Activated naive CD8-positive, alpha-beta T cell treated with anti-CD3 and anti-CD28 coated beads, Interleukin-2, amount 10 ng/mL, durations not matched to agents 7 days and 5 days (primary cell): ENCODE measurements around the gene EPB41L2. TPM values are rescaled to one million over a fixed set of nuclear protein-coding genes. Genes with fewer than 3 reads are reported as not detected.

Source experiments
- ATAC-seq: fragments of 150-1000 bp; cut with Tn5 transposase; one replicate; pipeline ENCODE4 v1.10.0; 2021; ENCODE audit warnings: low read depth, moderate library complexity
- POLR2A ChIA-PET: fragments of 350-600 bp; sonication (Branson Sonifier 250); formaldehyde crosslinking; loops from one replicate; lab custom pipeline; 2021; ENCODE audit warnings: antibody characterized with exemption; lab: Charles Lee
- DNase-seq: peaks from one replicate; pipeline ENCODE4 v3.0.0; 2021
- H3K27ac Mint-ChIP-seq: one replicate; pipeline ENCODE4 v1.8.0; 2022; ENCODE audit warnings: mild to moderate bottlenecking, mixed read lengths
- H3K27me3 Mint-ChIP-seq: one replicate; pipeline ENCODE4 v1.8.0; 2022; ENCODE audit warnings: mild to moderate bottlenecking, moderate library complexity, mixed read lengths
- H3K36me3 Mint-ChIP-seq: one replicate; pipeline ENCODE4 v1.8.0; 2021; ENCODE audit warnings: mild to moderate bottlenecking, mixed read lengths
- H3K4me1 Mint-ChIP-seq: one replicate; pipeline ENCODE4 v1.8.0; 2021; ENCODE audit warnings: mixed read lengths
- H3K4me3 Mint-ChIP-seq: one replicate; pipeline ENCODE4 v1.8.0; 2022; ENCODE audit warnings: mild to moderate bottlenecking, moderate library complexity, mixed read lengths
- H3K9me3 Mint-ChIP-seq: one replicate; pipeline ENCODE4 v1.8.0; 2021; ENCODE audit warnings: mixed read lengths
- total RNA-seq, 2 experiments: library from RNA; stranded (reverse); gene quantifications; one replicate each; pipeline ENCODE4 v1.2.3, GENCODE V29; 2021

The EPB41L2 gene
- total RNA-seq, 2 experiments from 2014 or later: 21.6 to 25.4 TPM

GRCh38 chr6:130982135-130982534, 80.9 kb downstream of the EPB41L2 start:
- peaks cover 7% of the 10 kb centered on the region for H3K36me3 Mint-ChIP-seq
- H3K4me3 Mint-ChIP-seq: no peak overlapping the region
- no peaks in the 10 kb centered on the region for H3K27me3 Mint-ChIP-seq
- H3K4me1 Mint-ChIP-seq: peaks cover 3% of the 10 kb centered on the region
- no peak overlapping the region for H3K27ac Mint-ChIP-seq
- POLR2A ChIA-PET: no interaction called here
- DNase-seq (no peak), ATAC-seq (no peak)
- H3K9me3 Mint-ChIP-seq: peaks cover 15% of the 10 kb centered on the region

DNA sequence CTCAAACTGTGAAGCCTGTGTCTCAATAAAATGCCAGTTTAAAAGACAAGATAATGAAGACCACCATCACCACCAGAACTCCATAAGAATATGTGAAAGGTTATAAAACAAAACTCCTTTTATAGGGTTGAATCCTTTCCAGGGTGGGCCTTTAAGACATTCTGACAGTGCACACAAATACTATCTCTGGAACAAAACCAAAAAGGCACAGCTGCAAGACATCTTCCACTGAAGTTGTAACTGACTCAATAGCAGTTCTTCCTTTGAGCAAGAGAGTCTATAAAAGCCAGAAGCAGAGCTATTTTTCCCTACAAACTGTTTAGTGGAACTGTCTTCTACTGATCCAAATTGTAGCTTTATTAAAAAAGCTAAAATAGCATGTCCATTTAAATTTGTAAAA, 81.6 kb downstream of the EPB41L2 start:
- peaks cover 13% of the 10 kb centered on the region for H3K9me3 Mint-ChIP-seq
- DNase-seq: no peak
- no peak overlapping the region for H3K27ac Mint-ChIP-seq
- peaks cover 3% of the 10 kb centered on the region for H3K4me1 Mint-ChIP-seq
- ATAC-seq: no peak
- H3K27me3 Mint-ChIP-seq: no peaks in the 10 kb centered on the region
- no peak overlapping the region for H3K4me3 Mint-ChIP-seq
- POLR2A ChIA-PET: no interaction called here
- H3K36me3 Mint-ChIP-seq: peaks cover 7% of the 10 kb centered on the region

- Mint-ChIP-seq H3K36me3 (peaks cover 7% of the 10 kb centered on the region), H3K27me3 (no peaks in the 10 kb centered on the region), H3K27ac (peak overlapping the region; percentile 20), H3K4me3 (no peak overlapping the region), H3K4me1 (peaks cover 3% of the 10 kb centered on the region), H3K9me3 (peaks cover 12% of the 10 kb centered on the region)
- POLR2A ChIA-PET: no interaction called here
- no peak for ATAC-seq
- DNase-seq: no peak
Observed at GRCh38 chr6:130980310-130981032, 82.6 kb downstream of the EPB41L2 start.

GRCh38 chr6:130978660-130979396, 84.2 kb downstream of the EPB41L2 start:
- Mint-ChIP-seq H3K4me1 (peaks cover 3% of the 10 kb centered on the region), H3K27me3 (no peaks in the 10 kb centered on the region), H3K36me3 (no peaks in the 10 kb centered on the region), H3K4me3 (no peak overlapping the region), H3K27ac (no peak overlapping the region), H3K9me3 (no peaks in the 10 kb centered on the region)
- DNase-seq (no peak), ATAC-seq (no peak)
- POLR2A ChIA-PET: no interaction called here

- H3K4me1 Mint-ChIP-seq: peaks cover 3% of the 10 kb centered on the region
- DNase-seq (no peak), ATAC-seq (no peak)
- no peak overlapping the region for H3K4me3 Mint-ChIP-seq
- no peak overlapping the region for H3K27ac Mint-ChIP-seq
- H3K27me3 Mint-ChIP-seq: no peaks in the 10 kb centered on the region
- POLR2A ChIA-PET: no interaction called here
- H3K9me3 Mint-ChIP-seq: peaks cover 3% of the 10 kb centered on the region
- peaks cover 3% of the 10 kb centered on the region for H3K36me3 Mint-ChIP-seq
Observed at GRCh38 chr6:130978180-130978579, 84.9 kb downstream of the EPB41L2 start.

GRCh38 chr6:130975325-130975724, 87.7 kb downstream of the EPB41L2 start:
- ATAC-seq (no peak), DNase-seq (no peak)
- Mint-ChIP-seq H3K27ac (no peak overlapping the region), H3K4me3 (no peak overlapping the region), H3K9me3 (peaks cover 3% of the 10 kb centered on the region), H3K36me3 (peaks cover 3% of the 10 kb centered on the region), H3K27me3 (no peaks in the 10 kb centered on the region), H3K4me1 (peaks cover 3% of the 10 kb centered on the region)
- POLR2A ChIA-PET: no interaction called here

DNA sequence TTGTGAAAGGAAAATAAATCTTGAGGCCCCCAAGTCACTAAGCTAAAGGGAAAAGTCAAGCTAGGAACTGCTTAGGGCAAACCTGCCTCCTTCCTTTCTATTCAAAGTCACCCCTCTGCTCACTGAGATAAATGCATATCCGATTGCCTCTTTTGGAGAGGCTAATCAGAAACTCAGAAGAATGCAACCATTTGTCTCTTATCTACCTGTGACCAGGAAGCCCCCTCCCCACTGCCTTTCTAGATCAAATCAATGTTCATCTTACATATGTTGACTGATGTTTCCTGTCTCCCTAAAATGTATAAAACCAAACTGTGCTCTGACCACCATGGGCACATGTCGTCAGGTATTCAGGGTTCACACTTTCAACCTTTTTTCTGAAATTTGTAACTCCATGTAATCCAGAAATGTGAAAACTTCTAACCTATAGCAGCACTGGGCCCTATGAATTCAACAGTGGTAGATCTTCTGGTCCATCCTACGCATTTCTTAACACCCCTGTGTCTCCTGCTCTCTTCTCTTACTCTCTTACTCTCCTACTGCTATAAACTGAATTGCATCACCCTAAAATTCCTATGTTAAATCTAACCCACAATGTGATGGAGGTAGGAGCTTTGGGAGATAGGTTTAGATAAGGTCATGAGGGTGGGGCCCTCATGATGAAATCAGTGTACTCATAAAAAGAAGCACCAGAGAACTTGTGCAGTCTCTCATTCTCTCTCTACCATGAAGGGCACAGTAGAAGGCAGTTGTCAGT, 89.3 kb downstream of the EPB41L2 start:
- Mint-ChIP-seq H3K36me3 (peaks cover 3% of the 10 kb centered on the region), H3K27me3 (no peaks in the 10 kb centered on the region), H3K4me3 (no peak overlapping the region), H3K27ac (no peak overlapping the region), H3K4me1 (no peaks in the 10 kb centered on the region), H3K9me3 (peaks cover 3% of the 10 kb centered on the region)
- POLR2A ChIA-PET: no interaction called here
- DNase-seq: no peak
- ATAC-seq: no peak

GRCh38 chr6:130971504-130971903, 91.5 kb downstream of the EPB41L2 start:
- POLR2A ChIA-PET: no interaction called here
- H3K9me3 Mint-ChIP-seq: peaks cover 3% of the 10 kb centered on the region

DNA sequence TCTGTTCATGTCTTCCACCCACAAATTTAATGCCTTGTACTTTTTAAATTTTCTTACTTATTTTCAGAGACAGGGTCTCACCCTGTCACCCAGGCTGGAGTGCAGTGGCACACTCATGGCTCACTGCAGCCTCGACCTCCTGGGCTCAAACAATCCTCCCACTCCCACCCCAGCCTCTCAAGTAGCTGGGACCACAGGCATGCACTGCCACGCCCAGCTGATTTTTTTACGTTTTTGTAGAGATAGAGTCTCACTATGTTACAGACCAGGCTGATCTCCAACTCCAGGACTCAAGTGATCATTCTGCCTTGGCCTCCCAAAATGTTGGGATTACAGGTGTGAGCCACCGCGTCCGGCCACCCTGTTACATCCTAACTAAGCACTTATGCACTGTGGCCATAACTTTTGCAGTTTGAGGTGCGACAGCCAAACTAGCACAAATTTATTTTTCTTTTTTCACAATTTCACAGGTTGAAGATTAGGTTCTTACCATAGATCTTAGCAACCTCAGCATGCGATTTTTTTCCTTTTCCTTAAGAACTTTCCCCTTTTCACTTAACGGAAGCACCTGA, 92.1 kb downstream of the EPB41L2 start:
- no peaks in the 10 kb centered on the region for H3K4me1 Mint-ChIP-seq
- no peak for DNase-seq

More at GRCh38 chr6:130971504-130971903, 91.5 kb downstream of the EPB41L2 start:
- no peaks in the 10 kb centered on the region for H3K27me3 Mint-ChIP-seq
- H3K27ac Mint-ChIP-seq: no peak overlapping the region
- no peak overlapping the region for H3K4me3 Mint-ChIP-seq
- ATAC-seq: no peak
- peaks cover 3% of the 10 kb centered on the region for H3K36me3 Mint-ChIP-seq
- DNase-seq: no peak
- H3K4me1 Mint-ChIP-seq: no peaks in the 10 kb centered on the region

DNA sequence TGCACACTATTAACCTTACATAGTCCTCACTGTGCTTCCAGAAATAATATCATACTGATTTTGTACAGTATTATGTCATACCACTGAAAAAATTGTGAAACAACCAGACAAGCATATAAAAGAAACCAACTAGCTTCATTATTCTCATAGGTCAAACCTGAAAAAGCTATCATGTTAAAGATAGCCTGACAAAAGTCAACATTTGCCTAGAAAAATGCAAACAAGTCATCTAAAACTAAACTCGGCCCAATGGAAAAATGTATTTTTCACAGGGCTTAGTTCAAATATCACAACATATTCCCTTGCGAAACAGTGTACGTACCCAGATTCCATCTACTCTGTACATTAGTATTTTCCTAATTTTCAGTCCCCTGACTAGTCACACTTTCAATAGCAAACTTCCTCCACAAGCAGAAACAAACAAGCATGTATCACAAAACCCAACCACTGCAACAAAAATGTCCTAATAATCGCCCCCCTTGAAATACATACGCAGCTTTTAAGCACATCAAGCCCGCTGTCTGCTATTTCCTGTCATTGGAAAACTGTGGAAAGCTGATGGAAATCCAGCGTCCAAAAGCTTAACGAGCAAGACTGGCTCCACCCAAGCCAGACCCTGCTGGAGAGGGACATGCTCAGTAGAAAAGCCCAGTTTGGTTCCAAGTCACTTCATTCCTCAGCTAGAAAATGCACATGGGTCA, 93.1 kb downstream of the EPB41L2 start:
- Mint-ChIP-seq H3K4me1 (no peaks in the 10 kb centered on the region), H3K36me3 (peaks cover 3% of the 10 kb centered on the region), H3K4me3 (no peak overlapping the region), H3K27me3 (no peaks in the 10 kb centered on the region), H3K27ac (no peak overlapping the region), H3K9me3 (peaks cover 3% of the 10 kb centered on the region)
- DNase-seq (no peak), ATAC-seq (no peak)
- POLR2A ChIA-PET: no interaction called here

More for the DNA sequence above, 92.1 kb downstream of the EPB41L2 start:
- H3K4me3 Mint-ChIP-seq: no peak overlapping the region
- ATAC-seq: no peak
- H3K9me3 Mint-ChIP-seq: peaks cover 3% of the 10 kb centered on the region
- no peaks in the 10 kb centered on the region for H3K27me3 Mint-ChIP-seq
- peaks cover 3% of the 10 kb centered on the region for H3K36me3 Mint-ChIP-seq
- no peak overlapping the region for H3K27ac Mint-ChIP-seq
- POLR2A ChIA-PET: no interaction called here

DNA sequence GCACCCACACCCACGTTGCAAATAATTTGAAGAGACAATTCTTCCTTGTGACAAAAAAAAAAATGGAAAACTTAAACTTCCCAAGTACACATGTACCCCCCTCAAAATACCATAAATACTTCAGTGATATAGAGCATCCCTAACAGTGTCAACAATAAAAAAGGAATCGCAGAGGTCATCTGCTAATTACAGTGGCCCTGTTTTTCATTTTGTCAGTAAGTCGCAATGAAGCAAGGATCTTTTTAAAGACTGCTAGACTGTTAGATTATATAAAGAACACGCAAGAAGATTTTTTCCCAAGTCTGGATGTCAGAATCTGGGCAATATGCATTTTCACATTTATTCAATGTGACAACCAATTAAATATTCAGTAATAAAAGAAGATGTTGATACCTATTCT, 93.9 kb downstream of the EPB41L2 start:
- Mint-ChIP-seq H3K27ac (no peak overlapping the region), H3K9me3 (peaks cover 3% of the 10 kb centered on the region)
- POLR2A ChIA-PET: no interaction called here

GRCh38 chr6:130968476-130968875, 94.6 kb downstream of the EPB41L2 start:
- DNase-seq (no peak), ATAC-seq (no peak)
- Mint-ChIP-seq H3K4me1 (no peaks in the 10 kb centered on the region), H3K27me3 (no peaks in the 10 kb centered on the region), H3K36me3 (peaks cover under 1% of the 10 kb centered on the region), H3K27ac (no peak overlapping the region), H3K9me3 (peaks cover under 1% of the 10 kb centered on the region), H3K4me3 (no peak overlapping the region)
- POLR2A ChIA-PET: no interaction called here

More for the DNA sequence above, 93.9 kb downstream of the EPB41L2 start:
- no peak for ATAC-seq
- no peaks in the 10 kb centered on the region for H3K27me3 Mint-ChIP-seq
- H3K36me3 Mint-ChIP-seq: peaks cover 3% of the 10 kb centered on the region
- DNase-seq: no peak
- H3K4me1 Mint-ChIP-seq: no peaks in the 10 kb centered on the region
- no peak overlapping the region for H3K4me3 Mint-ChIP-seq
